ENCODE measurements around the gene DLEU7.

DLEU7 gene

GRCh38 chr13:50884265-50884664 is 40.8 kb upstream of the DLEU7 start:
- H3K4me3 ChIP-seq (ENCODE audit: low read depth, low read length) = no peak overlapping the region
- DNase-seq (ENCODE audit: low read depth) = no peak
- no peak for TF ChIP-seq CTCF (IDR thresholded peaks at IDR 0.05; ENCODE audit: insufficient read depth, low read depth, low read length, missing control alignments)

DNA sequence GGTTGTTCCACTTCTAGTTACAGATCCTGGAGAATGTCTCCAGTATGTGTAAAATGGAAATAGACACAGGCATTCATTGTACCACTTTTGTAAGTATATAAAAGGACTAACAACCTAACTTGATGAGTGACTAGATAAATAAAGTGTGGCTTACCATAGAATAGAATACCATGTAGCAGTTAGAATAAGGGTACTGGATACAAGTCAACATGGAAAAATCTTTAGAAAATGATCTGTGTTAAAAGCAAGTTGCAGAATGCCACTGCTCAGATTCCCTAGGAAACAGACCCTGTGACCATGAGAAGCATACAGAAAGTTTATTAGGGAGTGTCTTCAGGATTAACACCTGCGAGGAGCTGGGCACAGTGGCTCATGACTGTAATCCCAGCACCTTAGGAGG is 40.2 kb upstream of the DLEU7 start:
- DNase-seq (ENCODE audit: low read depth) = no peak
- TF ChIP-seq CTCF (IDR thresholded peaks at IDR 0.05; ENCODE audit: insufficient read depth, low read depth, low read length, missing control alignments) = no peak
- H3K4me3 ChIP-seq (ENCODE audit: low read depth, low read length) = no peak overlapping the region

- TF ChIP-seq CTCF (IDR thresholded peaks at IDR 0.05; ENCODE audit: insufficient read depth, low read depth, low read length, missing control alignments) = no peak
- DNase-seq (ENCODE audit: low read depth) = no peak
Observed at GRCh38 chr13:50882816-50883435, 39.4 kb upstream of the DLEU7 start.

GRCh38 chr13:50873991-50874390 is 30.5 kb upstream of the DLEU7 start:
- no peak for TF ChIP-seq CTCF (IDR thresholded peaks at IDR 0.05; ENCODE audit: insufficient read depth, low read depth, low read length, missing control alignments)
- no peak for DNase-seq (ENCODE audit: low read depth)
- no peak overlapping the region for H3K4me3 ChIP-seq (ENCODE audit: low read depth, low read length)

More at GRCh38 chr13:50882816-50883435, 39.4 kb upstream of the DLEU7 start:
- no peak overlapping the region for H3K4me3 ChIP-seq (ENCODE audit: low read depth, low read length)

GRCh38 chr13:50873467-50873866 is 30.0 kb upstream of the DLEU7 start:
- H3K4me3 ChIP-seq (ENCODE audit: low read depth, low read length) = no peak overlapping the region
- no peak for TF ChIP-seq CTCF (IDR thresholded peaks at IDR 0.05; ENCODE audit: insufficient read depth, low read depth, low read length, missing control alignments)
- DNase-seq (ENCODE audit: low read depth) = no peak

DNA sequence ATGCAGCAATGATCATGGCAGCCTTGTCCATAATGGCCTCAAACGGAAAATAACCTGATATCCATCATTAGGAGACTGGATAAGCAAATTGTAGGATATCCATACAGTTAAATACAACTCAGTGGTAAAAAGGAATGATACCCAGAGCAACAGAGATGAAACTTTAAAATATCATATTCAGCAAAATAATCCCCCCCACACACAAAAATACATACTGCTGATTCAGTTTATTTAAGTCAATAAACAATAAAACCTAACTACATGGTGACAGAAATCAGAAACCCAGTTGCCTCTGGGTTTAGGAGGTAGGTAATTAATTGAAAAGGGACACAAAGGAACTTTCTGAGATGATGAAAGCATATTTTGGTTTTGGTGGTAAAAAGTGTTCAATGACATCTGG is 27.9 kb upstream of the DLEU7 start:
- DNase-seq (ENCODE audit: low read depth) = no peak
- no peak for TF ChIP-seq CTCF (IDR thresholded peaks at IDR 0.05; ENCODE audit: insufficient read depth, low read depth, low read length, missing control alignments)
- H3K4me3 ChIP-seq (ENCODE audit: low read depth, low read length) = no peak overlapping the region

- H3K4me3 ChIP-seq (ENCODE audit: low read depth, low read length) = no peak overlapping the region
- no peak for TF ChIP-seq CTCF (IDR thresholded peaks at IDR 0.05; ENCODE audit: insufficient read depth, low read depth, low read length, missing control alignments)
- no peak for DNase-seq (ENCODE audit: low read depth)
Observed at GRCh38 chr13:50867637-50867945, 24.1 kb upstream of the DLEU7 start.

Data from GM12865 (cell line).